IPS DF 6.9 (cell line): ENCODE data around the gene CEP95.

Source experiments
- DNase-seq: peaks from one replicate; pipeline ENCODE4 v3.0.0-alpha.2; 2013; ENCODE audit warnings: low read depth, low spot score
- H3K27ac ChIP-seq: one replicate; pipeline ENCODE4 v1.5.1; 2013; ENCODE audit warnings: low read length, control low read depth
- H3K27me3 ChIP-seq: 2 replicates; pipeline ENCODE4 v1.6.1; 2013; ENCODE audit warnings: mild to moderate bottlenecking, low read length; ENCODE audit not compliant: control insufficient read depth, insufficient read depth
- H3K36me3 ChIP-seq: 2 replicates; pipeline ENCODE4 v1.6.1; 2013; ENCODE audit warnings: low read length; ENCODE audit not compliant: control insufficient read depth, insufficient read depth
- H3K4me1 ChIP-seq: 2 replicates; pipeline ENCODE4 v1.6.1; 2013; ENCODE audit warnings: low read length; ENCODE audit not compliant: control insufficient read depth, insufficient read depth
- H3K4me3 ChIP-seq: 2 replicates; pipeline ENCODE4 v1.5.1; 2013; ENCODE audit warnings: mild to moderate bottlenecking, low read length
- H3K9me3 ChIP-seq: 2 replicates; pipeline ENCODE4 v1.6.1; 2013; ENCODE audit warnings: low read length, inconsistent platforms; ENCODE audit not compliant: control insufficient read depth, insufficient read depth
- WGBS: extraction: QIAGEN DNeasy Blood & Tissue Kit; methylation state at CpG from one replicate; pipeline ENCODE4 v1.1.7; 2013; ENCODE audit warnings: mixed read lengths, missing lambda C conversion rate; ENCODE audit not compliant: insufficient read length, insufficient coverage; 5-methylcytosine and 5-hydroxymethylcytosine counted together

Gene CEP95

DNA sequence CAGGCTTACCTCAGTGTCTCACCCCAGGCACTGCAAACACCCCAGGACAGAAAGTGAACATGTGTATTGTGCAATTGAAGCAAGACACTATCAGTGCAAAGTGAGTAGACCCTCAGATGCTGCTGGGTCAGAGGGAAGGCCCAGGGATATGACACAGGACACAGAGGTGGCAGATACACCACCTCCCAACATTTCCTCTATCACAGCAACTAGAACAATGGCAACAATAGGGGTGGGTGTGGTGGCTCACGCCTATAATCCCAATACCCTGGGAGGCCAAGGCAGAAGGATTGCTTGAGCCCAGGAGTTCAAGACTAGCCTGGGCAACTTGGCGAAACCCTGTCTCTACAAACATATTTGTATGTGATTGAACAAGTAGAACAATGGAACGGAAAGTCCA lies 35.3 kb upstream of the CEP95 start:
- DNase-seq: no peak
- no CpG with 5 or more reads among the region's 3 CpGs for WGBS
- Histone ChIP-seq H3K36me3 (no peaks in the 10 kb centered on the region), H3K27ac (no peak overlapping the region), H3K9me3 (no peaks in the 10 kb centered on the region), H3K27me3 (no peaks in the 10 kb centered on the region), H3K4me3 (no peak overlapping the region), H3K4me1 (peaks cover 3% of the 10 kb centered on the region; the same call in 1 of the 2 replicates)

GRCh38 chr17:64472564-64472963 lies 34.2 kb upstream of the CEP95 start:
- no CpG with 5 or more reads among the region's 2 CpGs for WGBS
- Histone ChIP-seq H3K27ac (no peak overlapping the region), H3K27me3 (no peaks in the 10 kb centered on the region), H3K4me1 (peaks cover 3% of the 10 kb centered on the region; the same call in 1 of the 2 replicates), H3K4me3 (no peak overlapping the region), H3K36me3 (no peaks in the 10 kb centered on the region; the same call in 1 of the 2 replicates), H3K9me3 (no peaks in the 10 kb centered on the region)
- DNase-seq: no peak

DNA sequence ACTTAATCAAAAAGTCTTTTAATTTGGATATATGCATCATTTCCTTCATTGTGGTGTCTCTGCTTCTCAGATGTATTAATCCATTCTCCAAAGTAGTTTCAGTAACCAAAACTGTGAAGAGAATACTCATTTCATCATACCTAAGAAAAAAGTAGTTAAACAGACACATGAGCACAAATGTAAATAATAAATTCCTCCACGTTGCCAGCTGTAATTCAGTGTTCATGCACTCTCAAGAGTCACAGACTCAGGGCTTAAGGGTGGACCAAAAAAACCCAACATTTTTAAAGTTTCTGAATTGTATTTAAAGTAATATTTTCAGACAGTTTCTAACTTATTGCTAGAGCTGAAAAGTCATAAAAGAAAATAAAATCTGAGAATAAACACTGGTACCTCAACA lies 28.9 kb upstream of the CEP95 start:
- Histone ChIP-seq H3K4me1 (no peaks in the 10 kb centered on the region), H3K9me3 (no peaks in the 10 kb centered on the region), H3K36me3 (peaks cover 3% of the 10 kb centered on the region; the same call in 1 of the 2 replicates), H3K4me3 (no peak overlapping the region), H3K27me3 (no peaks in the 10 kb centered on the region), H3K27ac (no peak overlapping the region)
- no peak for DNase-seq
- no CpG with 5 or more reads among the region's 1 CpG for WGBS

DNA sequence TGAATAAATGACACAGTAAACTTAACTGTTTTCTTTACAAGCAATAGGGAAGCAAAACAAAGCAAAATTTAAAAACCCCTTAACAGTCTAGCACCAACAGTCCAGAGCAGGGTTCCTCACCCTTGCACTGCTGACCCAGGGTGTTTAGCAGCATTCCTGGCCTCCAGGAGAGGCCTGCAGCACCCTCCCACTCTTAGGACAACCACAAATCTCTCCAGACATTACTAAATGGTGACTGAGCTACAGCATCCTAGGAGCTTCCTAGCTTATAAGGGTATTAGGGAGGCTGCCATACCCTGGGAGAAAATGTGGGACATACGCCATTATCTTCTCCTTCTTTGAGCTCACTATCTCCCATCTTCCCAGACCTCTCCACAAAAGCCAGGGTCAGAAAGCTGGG lies 25.8 kb upstream of the CEP95 start:
- Histone ChIP-seq H3K9me3 (no peaks in the 10 kb centered on the region), H3K36me3 (peaks cover 7% of the 10 kb centered on the region; the same call in 1 of the 2 replicates), H3K27me3 (no peaks in the 10 kb centered on the region), H3K27ac (no peak overlapping the region), H3K4me1 (no peaks in the 10 kb centered on the region), H3K4me3 (no peak overlapping the region)
- DNase-seq: no peak
- WGBS: no CpG with 5 or more reads among the region's 1 CpG

- no peaks in the 10 kb centered on the region for H3K4me1 ChIP-seq
- H3K27me3 ChIP-seq: no peaks in the 10 kb centered on the region
- no peak overlapping the region for H3K27ac ChIP-seq
- no peak overlapping the region for H3K4me3 ChIP-seq
- WGBS: no CpG with 5 or more reads among the region's 3 CpGs
- no peaks in the 10 kb centered on the region for H3K9me3 ChIP-seq
- peaks cover 9% of the 10 kb centered on the region; the same call in 1 of the 2 replicates for H3K36me3 ChIP-seq
- no peak for DNase-seq
Measured at GRCh38 chr17:64484380-64484779, 22.4 kb upstream of the CEP95 start.

DNA sequence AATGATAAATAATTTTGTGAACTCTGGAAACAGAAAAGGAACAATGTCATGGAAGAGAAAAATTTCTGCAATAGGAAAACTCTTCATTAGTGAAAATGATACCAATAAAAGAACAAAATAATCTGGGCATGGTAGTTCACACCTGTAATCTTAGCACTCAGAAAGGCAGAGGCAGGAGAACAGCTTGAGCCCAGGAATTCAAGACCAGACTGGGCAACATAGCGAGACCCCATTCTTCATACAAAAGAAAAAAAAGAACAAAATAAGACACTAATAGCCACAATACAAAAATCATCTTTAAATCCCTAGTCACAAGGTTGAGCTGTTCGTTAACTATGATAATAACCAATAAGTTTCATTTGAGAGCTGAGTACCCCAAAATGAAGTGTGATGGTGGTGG lies 18.5 kb upstream of the CEP95 start:
- peaks cover 19% of the 10 kb centered on the region; the same call in 1 of the 2 replicates for H3K36me3 ChIP-seq

GRCh38 chr17:64491034-64491860 lies 15.5 kb upstream of the CEP95 start:
- no peaks in the 10 kb centered on the region for H3K27me3 ChIP-seq
- H3K4me3 ChIP-seq: no peak overlapping the region
- H3K36me3 ChIP-seq: peaks cover 14% of the 10 kb centered on the region; the same call in 1 of the 2 replicates
- H3K9me3 ChIP-seq: no peaks in the 10 kb centered on the region
- WGBS: no CpG with 5 or more reads among the region's 13 CpGs
- H3K4me1 ChIP-seq: no peaks in the 10 kb centered on the region
- H3K27ac ChIP-seq: no peak overlapping the region
- no peak for DNase-seq

More for the DNA sequence above, 18.5 kb upstream of the CEP95 start:
- WGBS: no CpG with 5 or more reads among the region's 2 CpGs
- Histone ChIP-seq H3K4me3 (no peak overlapping the region), H3K4me1 (no peaks in the 10 kb centered on the region), H3K9me3 (no peaks in the 10 kb centered on the region), H3K27me3 (no peaks in the 10 kb centered on the region), H3K27ac (no peak overlapping the region)
- no peak for DNase-seq

GRCh38 chr17:64491994-64492393 lies 14.8 kb upstream of the CEP95 start:
- no peak overlapping the region for H3K4me3 ChIP-seq
- no CpG with 5 or more reads among the region's 3 CpGs for WGBS
- H3K36me3 ChIP-seq: peaks cover 14% of the 10 kb centered on the region; the same call in 1 of the 2 replicates
- no peak overlapping the region for H3K27ac ChIP-seq
- no peaks in the 10 kb centered on the region for H3K27me3 ChIP-seq
- no peak for DNase-seq
- no peaks in the 10 kb centered on the region for H3K9me3 ChIP-seq
- no peaks in the 10 kb centered on the region for H3K4me1 ChIP-seq

DNA sequence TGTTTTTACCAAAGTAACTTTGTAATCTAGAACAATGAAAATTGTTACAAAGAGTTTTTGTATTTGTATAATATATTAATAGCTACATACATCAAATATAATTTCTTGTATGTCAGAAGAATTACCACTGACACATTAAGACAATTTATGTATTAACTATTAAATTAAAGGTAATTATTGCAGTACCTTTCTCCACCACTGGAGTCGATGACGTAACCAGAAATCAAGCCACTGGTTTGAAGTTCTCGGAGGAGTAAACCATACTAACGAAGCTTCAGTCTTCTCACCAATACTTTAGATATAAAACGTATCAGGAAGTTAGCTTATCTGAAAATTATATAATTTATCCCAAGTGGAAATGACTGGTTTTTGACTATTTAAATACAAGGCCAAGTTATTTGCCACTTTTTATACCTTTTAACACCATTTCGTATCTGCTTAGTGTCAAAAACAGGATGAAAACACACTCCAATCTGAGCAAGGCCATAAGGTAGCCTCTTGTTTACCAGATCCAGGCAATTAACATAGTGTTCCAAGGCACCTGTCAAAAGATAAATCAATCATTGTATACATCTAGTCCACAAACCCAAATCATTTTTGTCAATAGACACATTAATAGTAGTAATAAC lies 14.2 kb upstream of the CEP95 start:
- no peak overlapping the region for H3K27ac ChIP-seq
- WGBS: no CpG with 5 or more reads among the region's 6 CpGs
- peaks cover 14% of the 10 kb centered on the region; the same call in 1 of the 2 replicates for H3K36me3 ChIP-seq
- H3K4me1 ChIP-seq: no peaks in the 10 kb centered on the region
- H3K4me3 ChIP-seq: no peak overlapping the region
- DNase-seq: no peak
- no peaks in the 10 kb centered on the region for H3K9me3 ChIP-seq
- no peaks in the 10 kb centered on the region for H3K27me3 ChIP-seq

GRCh38 chr17:64494121-64494520 lies 12.7 kb upstream of the CEP95 start:
- H3K9me3 ChIP-seq: no peaks in the 10 kb centered on the region
- H3K27ac ChIP-seq: no peak overlapping the region
- no peak for DNase-seq
- H3K36me3 ChIP-seq: peaks cover 14% of the 10 kb centered on the region; the same call in 1 of the 2 replicates
- H3K4me1 ChIP-seq: no peaks in the 10 kb centered on the region
- H3K27me3 ChIP-seq: no peaks in the 10 kb centered on the region
- H3K4me3 ChIP-seq: no peak overlapping the region
- no CpG with 5 or more reads among the region's 2 CpGs for WGBS
